ENCODE data around the gene PTN.

The PTN gene

GRCh38 chr7:137316648-137317353, 26.7 kb downstream of the PTN start:
- Histone ChIP-seq H3K9ac (ENCODE audit: low read length) (no peak overlapping the region), H3K36me3 (ENCODE audit: control insufficient read depth, low read depth, low read length) (no peaks in the 10 kb centered on the region), H3K27ac (ENCODE audit: low read length) (no peak overlapping the region), H3K9me3 (ENCODE audit: control insufficient read depth, low read depth, low read length) (no peaks in the 10 kb centered on the region), H3K27me3 (ENCODE audit: control insufficient read depth, insufficient read depth, low read length) (no peaks in the 10 kb centered on the region), H3K4me1 (ENCODE audit: control insufficient read depth, low read depth, low read length) (peaks cover 19% of the 10 kb centered on the region), H3K4me3 (ENCODE audit: low read length) (no peak overlapping the region)

DNA sequence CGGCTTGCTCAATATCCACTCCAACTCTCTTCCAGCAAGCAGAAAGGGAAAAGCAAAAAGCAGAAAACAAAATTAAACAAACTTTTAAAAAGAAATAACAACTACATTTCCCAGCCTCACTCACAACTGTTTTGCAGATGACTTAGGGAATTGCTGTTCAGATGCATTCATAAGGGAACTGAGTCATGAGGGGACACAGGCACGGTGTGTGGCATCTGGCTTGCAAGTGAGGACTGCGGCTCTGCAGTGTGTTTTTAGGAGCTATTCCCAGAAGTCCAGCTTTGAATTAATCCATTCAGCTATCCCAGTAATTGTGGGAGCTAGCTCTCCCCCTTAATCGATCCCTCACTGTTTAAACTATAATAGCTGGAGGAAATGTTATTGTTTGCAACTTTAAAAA, 30.3 kb downstream of the PTN start:
- Histone ChIP-seq H3K27me3 (ENCODE audit: control insufficient read depth, insufficient read depth, low read length) (no peaks in the 10 kb centered on the region), H3K9me3 (ENCODE audit: control insufficient read depth, low read depth, low read length) (no peaks in the 10 kb centered on the region), H3K4me1 (ENCODE audit: control insufficient read depth, low read depth, low read length) (peaks cover 5% of the 10 kb centered on the region), H3K27ac (ENCODE audit: low read length) (no peak overlapping the region), H3K9ac (ENCODE audit: low read length) (no peak overlapping the region), H3K4me3 (ENCODE audit: low read length) (no peak overlapping the region), H3K36me3 (ENCODE audit: control insufficient read depth, low read depth, low read length) (no peaks in the 10 kb centered on the region)

DNA sequence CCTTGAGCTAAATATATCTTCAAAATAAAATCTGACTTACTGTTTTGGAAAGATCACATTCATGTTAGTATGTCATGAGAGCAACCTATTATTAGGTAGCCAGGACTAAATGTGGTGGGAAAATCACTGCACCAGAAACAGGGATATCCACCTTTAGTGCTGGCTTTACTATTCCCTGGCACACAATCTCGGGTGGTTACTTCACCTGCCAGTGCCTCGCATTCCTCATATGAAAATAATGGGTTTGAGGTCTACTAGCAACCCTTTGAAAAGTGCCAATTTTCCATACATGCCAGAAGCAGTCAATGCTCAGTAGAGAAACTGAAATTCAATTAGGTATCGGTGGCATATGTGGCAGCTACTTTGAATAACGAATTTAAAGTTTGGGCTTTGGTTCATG, 36.8 kb downstream of the PTN start:
- peaks cover 9% of the 10 kb centered on the region for H3K4me1 ChIP-seq (ENCODE audit: control insufficient read depth, low read depth, low read length)
- no peak overlapping the region for H3K9ac ChIP-seq (ENCODE audit: low read length)
- H3K27ac ChIP-seq (ENCODE audit: low read length): no peak overlapping the region
- no peaks in the 10 kb centered on the region for H3K27me3 ChIP-seq (ENCODE audit: control insufficient read depth, insufficient read depth, low read length)
- no peak overlapping the region for H3K4me3 ChIP-seq (ENCODE audit: low read length)
- no peaks in the 10 kb centered on the region for H3K9me3 ChIP-seq (ENCODE audit: control insufficient read depth, low read depth, low read length)
- H3K36me3 ChIP-seq (ENCODE audit: control insufficient read depth, low read depth, low read length): no peaks in the 10 kb centered on the region

- H3K9ac ChIP-seq (ENCODE audit: low read length): no peak overlapping the region
- H3K27ac ChIP-seq (ENCODE audit: low read length): no peak overlapping the region
- H3K9me3 ChIP-seq (ENCODE audit: control insufficient read depth, low read depth, low read length): no peaks in the 10 kb centered on the region
- no peaks in the 10 kb centered on the region for H3K36me3 ChIP-seq (ENCODE audit: control insufficient read depth, low read depth, low read length)
- H3K27me3 ChIP-seq (ENCODE audit: control insufficient read depth, insufficient read depth, low read length): no peaks in the 10 kb centered on the region
- H3K4me1 ChIP-seq (ENCODE audit: control insufficient read depth, low read depth, low read length): peaks cover 9% of the 10 kb centered on the region
- no peak overlapping the region for H3K4me3 ChIP-seq (ENCODE audit: low read length)
Observed at GRCh38 chr7:137305901-137306621, 37.5 kb downstream of the PTN start.

DNA sequence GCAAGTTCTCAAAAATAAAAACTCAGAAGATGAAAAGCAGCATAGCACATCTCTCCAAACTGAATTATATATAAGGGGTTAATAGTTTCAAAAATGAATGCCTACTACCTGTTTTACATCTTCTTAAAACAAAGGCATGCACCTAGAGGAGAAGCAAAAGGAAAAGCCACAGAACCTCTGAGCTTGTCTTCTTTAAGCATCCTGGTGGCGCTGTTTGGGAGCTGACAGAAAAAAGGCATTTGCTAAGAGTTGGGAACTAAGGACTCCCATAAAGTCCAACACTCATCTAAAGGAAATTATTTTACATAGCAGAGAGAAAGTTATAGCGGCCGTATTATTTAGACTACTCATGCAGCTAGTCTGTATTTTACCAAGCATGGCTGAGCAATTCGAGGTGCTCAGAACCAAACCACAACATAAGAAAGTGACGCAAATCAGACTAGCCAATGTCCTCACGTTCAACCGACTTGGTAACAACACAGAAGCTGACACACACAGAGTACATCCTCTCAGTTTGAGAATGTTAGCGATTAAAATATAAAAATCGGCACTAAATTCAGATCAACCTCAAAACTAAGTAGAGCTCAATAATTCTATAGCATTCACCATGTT, 38.8 kb downstream of the PTN start:
- H3K9me3 ChIP-seq (ENCODE audit: control insufficient read depth, low read depth, low read length): no peaks in the 10 kb centered on the region
- H3K9ac ChIP-seq (ENCODE audit: low read length): no peak overlapping the region
- H3K4me3 ChIP-seq (ENCODE audit: low read length): no peak overlapping the region
- H3K4me1 ChIP-seq (ENCODE audit: control insufficient read depth, low read depth, low read length): peaks cover 9% of the 10 kb centered on the region
- H3K27me3 ChIP-seq (ENCODE audit: control insufficient read depth, insufficient read depth, low read length): no peaks in the 10 kb centered on the region
- H3K27ac ChIP-seq (ENCODE audit: low read length): no peak overlapping the region
- no peaks in the 10 kb centered on the region for H3K36me3 ChIP-seq (ENCODE audit: control insufficient read depth, low read depth, low read length)

- Histone ChIP-seq H3K9ac (ENCODE audit: low read length) (no peak overlapping the region), H3K27ac (ENCODE audit: low read length) (no peak overlapping the region), H3K4me1 (ENCODE audit: control insufficient read depth, low read depth, low read length) (peaks cover 10% of the 10 kb centered on the region), H3K27me3 (ENCODE audit: control insufficient read depth, insufficient read depth, low read length) (no peaks in the 10 kb centered on the region), H3K4me3 (ENCODE audit: low read length) (no peak overlapping the region), H3K36me3 (ENCODE audit: control insufficient read depth, low read depth, low read length) (no peaks in the 10 kb centered on the region), H3K9me3 (ENCODE audit: control insufficient read depth, low read depth, low read length) (no peaks in the 10 kb centered on the region)
Observed at GRCh38 chr7:137304165-137304564, 39.4 kb downstream of the PTN start.

DNA sequence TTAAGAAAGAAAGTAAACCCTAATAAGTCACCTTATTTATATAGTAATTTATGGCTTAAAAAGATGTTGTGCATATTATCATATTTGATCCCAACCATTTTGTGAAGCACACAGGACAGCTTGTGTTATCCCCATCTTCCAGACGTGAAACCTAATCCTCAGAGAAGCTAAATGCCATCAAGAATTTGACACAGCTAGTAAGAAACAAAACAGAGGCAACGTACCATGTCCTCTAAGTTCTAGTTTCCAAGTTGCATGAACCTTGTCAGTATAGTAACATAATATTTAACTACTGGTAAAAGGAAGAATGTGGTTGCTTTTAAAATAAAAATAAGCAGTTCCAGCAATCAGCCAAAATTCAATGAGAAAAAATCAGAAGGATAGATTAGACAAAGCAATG, 41.5 kb downstream of the PTN start:
- Histone ChIP-seq H3K4me1 (ENCODE audit: control insufficient read depth, low read depth, low read length) (peaks cover 16% of the 10 kb centered on the region), H3K27ac (ENCODE audit: low read length) (no peak overlapping the region), H3K4me3 (ENCODE audit: low read length) (no peak overlapping the region), H3K9ac (ENCODE audit: low read length) (no peak overlapping the region), H3K27me3 (ENCODE audit: control insufficient read depth, insufficient read depth, low read length) (no peaks in the 10 kb centered on the region), H3K36me3 (ENCODE audit: control insufficient read depth, low read depth, low read length) (no peaks in the 10 kb centered on the region), H3K9me3 (ENCODE audit: control insufficient read depth, low read depth, low read length) (no peaks in the 10 kb centered on the region)

DNA sequence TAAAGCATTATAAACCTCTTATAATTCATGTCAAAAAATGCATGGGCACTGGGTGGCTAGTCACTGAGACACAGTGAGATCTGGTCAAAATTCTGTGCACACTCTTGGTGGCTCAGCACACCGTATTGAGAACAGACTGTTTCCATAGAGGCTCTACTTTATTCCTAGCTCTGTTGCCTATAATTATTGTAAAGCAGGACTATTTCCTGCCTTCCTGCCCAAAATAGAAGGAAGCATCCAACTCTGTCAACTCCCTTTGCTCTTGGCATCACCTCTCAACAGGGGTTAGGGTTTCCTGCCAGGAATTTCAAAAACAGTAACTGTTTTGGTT, 45.1 kb downstream of the PTN start:
- no peaks in the 10 kb centered on the region for H3K36me3 ChIP-seq (ENCODE audit: control insufficient read depth, low read depth, low read length)
- no peaks in the 10 kb centered on the region for H3K27me3 ChIP-seq (ENCODE audit: control insufficient read depth, insufficient read depth, low read length)
- peaks cover 8% of the 10 kb centered on the region for H3K4me1 ChIP-seq (ENCODE audit: control insufficient read depth, low read depth, low read length)
- H3K27ac ChIP-seq (ENCODE audit: low read length): no peak overlapping the region
- H3K9ac ChIP-seq (ENCODE audit: low read length): no peak overlapping the region
- no peak overlapping the region for H3K4me3 ChIP-seq (ENCODE audit: low read length)
- no peaks in the 10 kb centered on the region for H3K9me3 ChIP-seq (ENCODE audit: control insufficient read depth, low read depth, low read length)

GRCh38 chr7:137297551-137298463, 45.7 kb downstream of the PTN start:
- Histone ChIP-seq H3K9ac (ENCODE audit: low read length) (no peak overlapping the region), H3K27ac (ENCODE audit: low read length) (no peak overlapping the region), H3K36me3 (ENCODE audit: control insufficient read depth, low read depth, low read length) (no peaks in the 10 kb centered on the region), H3K4me3 (ENCODE audit: low read length) (no peak overlapping the region), H3K9me3 (ENCODE audit: control insufficient read depth, low read depth, low read length) (no peaks in the 10 kb centered on the region), H3K27me3 (ENCODE audit: control insufficient read depth, insufficient read depth, low read length) (no peaks in the 10 kb centered on the region), H3K4me1 (ENCODE audit: control insufficient read depth, low read depth, low read length) (peaks cover 8% of the 10 kb centered on the region)

- H3K4me3 ChIP-seq (ENCODE audit: low read length): no peak overlapping the region
- H3K9me3 ChIP-seq (ENCODE audit: control insufficient read depth, low read depth, low read length): no peaks in the 10 kb centered on the region
- H3K4me1 ChIP-seq (ENCODE audit: control insufficient read depth, low read depth, low read length): peaks cover 8% of the 10 kb centered on the region
- no peak overlapping the region for H3K27ac ChIP-seq (ENCODE audit: low read length)
- no peaks in the 10 kb centered on the region for H3K27me3 ChIP-seq (ENCODE audit: control insufficient read depth, insufficient read depth, low read length)
- H3K36me3 ChIP-seq (ENCODE audit: control insufficient read depth, low read depth, low read length): no peaks in the 10 kb centered on the region
- H3K9ac ChIP-seq (ENCODE audit: low read length): no peak overlapping the region
Observed at GRCh38 chr7:137296576-137296975, 47.0 kb downstream of the PTN start.

DNA sequence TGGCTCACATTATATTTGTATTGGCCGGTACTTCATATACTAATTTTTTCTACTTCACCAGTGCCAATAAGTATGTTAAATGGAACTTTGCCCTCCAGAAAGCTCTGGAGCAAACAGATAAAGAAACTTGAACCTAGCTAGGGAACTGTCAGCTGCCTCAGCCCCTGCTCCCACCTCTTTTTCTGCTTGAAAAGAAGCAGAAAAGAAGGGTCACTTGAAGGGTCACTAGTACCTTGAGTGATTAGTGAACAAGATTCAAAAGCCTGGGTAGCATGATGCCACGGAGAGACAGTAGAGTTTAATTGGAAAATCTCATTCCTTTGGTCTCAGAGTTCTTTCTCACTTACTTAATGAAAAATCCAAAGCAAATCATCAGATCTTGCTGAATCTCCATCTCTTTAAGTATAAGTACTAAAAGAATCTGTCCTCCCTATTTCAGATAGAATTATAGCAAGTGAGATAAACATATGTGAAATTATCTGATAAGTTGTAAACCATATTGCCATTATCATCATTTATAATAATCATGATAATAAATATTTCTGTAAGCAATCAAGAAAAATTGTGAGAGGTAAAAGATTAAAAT, 47.7 kb downstream of the PTN start:
- H3K4me1 ChIP-seq (ENCODE audit: control insufficient read depth, low read depth, low read length): peaks cover 8% of the 10 kb centered on the region
- no peaks in the 10 kb centered on the region for H3K27me3 ChIP-seq (ENCODE audit: control insufficient read depth, insufficient read depth, low read length)
- no peak overlapping the region for H3K27ac ChIP-seq (ENCODE audit: low read length)
- no peak overlapping the region for H3K4me3 ChIP-seq (ENCODE audit: low read length)
- no peaks in the 10 kb centered on the region for H3K9me3 ChIP-seq (ENCODE audit: control insufficient read depth, low read depth, low read length)
- H3K36me3 ChIP-seq (ENCODE audit: control insufficient read depth, low read depth, low read length): no peaks in the 10 kb centered on the region
- no peak overlapping the region for H3K9ac ChIP-seq (ENCODE audit: low read length)
